ENCODE measurements around the gene XRCC4. TPM values are rescaled to one million over a fixed set of nuclear protein-coding genes. Genes with fewer than 3 reads are reported as not detected.

Gene XRCC4
- total RNA-seq, 4 donors from 2014 or later, result 6.1 to 7.4 (median 7.0) TPM

DNA sequence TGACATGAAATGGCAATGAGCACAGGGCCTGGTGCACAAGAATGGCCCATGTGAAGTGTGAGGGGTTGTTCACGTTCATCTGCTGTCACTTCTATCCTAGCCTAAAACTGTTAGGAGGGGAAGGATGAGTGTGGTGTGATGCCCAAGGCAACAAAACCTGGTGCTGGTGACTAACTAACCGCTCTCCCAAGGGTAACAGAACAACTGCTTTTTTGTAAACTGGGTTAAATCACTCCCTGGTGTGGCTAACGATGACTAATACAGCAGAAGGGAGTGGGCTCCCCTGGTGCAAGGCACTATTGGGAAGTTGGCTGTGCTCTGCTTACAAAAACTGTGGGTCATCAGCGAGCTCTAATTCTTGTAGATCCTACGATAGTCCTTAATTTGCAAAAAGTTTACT is 291.0 kb downstream of the XRCC4 start:
- ATAC-seq (ENCODE audit: low FRiP score), result peak; percentile 84
- DNase-seq (ENCODE audit: low spot score), result no peak
- TF ChIP-seq, protein P1, sequence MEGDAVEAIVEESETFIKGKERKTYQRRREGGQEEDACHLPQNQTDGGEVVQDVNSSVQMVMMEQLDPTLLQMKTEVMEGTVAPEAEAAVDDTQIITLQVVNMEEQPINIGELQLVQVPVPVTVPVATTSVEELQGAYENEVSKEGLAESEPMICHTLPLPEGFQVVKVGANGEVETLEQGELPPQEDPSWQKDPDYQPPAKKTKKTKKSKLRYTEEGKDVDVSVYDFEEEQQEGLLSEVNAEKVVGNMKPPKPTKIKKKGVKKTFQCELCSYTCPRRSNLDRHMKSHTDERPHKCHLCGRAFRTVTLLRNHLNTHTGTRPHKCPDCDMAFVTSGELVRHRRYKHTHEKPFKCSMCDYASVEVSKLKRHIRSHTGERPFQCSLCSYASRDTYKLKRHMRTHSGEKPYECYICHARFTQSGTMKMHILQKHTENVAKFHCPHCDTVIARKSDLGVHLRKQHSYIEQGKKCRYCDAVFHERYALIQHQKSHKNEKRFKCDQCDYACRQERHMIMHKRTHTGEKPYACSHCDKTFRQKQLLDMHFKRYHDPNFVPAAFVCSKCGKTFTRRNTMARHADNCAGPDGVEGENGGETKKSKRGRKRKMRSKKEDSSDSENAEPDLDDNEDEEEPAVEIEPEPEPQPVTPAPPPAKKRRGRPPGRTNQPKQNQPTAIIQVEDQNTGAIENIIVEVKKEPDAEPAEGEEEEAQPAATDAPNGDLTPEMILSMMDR (IDR thresholded peaks at IDR 0.05), result no peak

DNA sequence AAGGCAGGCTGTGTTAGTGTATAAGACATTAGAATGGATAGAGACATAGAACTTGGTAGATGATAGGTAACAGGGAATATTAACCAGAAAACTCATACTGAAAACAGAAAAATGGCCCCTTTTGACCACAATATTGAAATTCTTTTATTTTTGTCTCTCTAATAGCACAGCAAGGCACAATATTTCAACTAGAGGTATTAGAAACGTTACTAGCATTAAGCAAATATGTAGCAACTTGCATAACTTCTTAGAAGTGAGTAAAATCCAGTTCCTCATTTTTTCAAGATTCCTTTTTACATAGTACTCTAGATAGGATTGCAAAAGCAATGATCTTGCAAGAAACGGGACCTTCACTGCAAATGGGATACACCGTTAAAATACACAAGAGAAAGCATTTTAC is 291.5 kb downstream of the XRCC4 start:
- TF ChIP-seq, protein P1 (IDR thresholded peaks at IDR 0.05), result no peak
- ATAC-seq (ENCODE audit: low FRiP score) (peak; percentile 43), DNase-seq (ENCODE audit: low spot score) (no peak)

DNA sequence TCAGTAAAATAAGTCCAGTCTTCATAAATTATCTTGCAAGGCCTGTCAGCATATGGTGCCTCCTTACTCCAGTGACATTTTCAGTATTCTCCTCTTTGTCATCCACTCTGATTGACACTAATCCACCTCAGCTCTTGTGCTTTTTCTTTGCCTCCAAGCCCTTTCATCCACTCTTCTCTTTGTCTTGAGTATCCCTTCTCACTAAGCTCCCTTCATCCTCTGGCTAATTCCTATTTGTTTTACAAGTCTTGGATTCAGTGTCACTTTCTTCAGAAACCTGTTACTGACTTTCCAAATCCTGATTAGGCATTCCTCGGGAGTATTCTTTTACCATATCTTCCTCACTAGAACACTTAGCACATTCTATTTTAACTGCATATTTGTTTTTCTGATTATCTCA is 293.6 kb downstream of the XRCC4 start:
- DNase-seq (ENCODE audit: low spot score), result no peak

DNA sequence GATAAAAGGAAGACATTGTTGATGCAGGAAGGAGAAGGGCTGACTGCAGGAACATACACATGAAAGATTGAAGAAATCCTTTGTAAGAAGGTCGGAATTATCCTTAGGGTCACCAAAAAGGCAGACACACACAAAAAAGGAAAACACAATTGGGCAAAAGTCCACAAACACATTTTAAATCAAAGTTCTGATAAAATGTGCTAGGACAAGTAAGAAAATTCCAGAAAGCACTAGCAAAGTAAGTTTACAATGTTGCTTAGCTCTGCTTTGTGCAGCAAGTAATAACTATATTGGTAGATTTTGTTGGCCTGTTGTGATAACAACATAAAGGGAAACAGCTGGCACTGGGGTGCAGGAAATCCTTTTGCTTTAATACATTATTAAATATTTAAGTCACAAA is 294.4 kb downstream of the XRCC4 start:
- no peak for ATAC-seq (ENCODE audit: low FRiP score)
- TF ChIP-seq, protein P1 (IDR thresholded peaks at IDR 0.05), result no peak
- no peak for DNase-seq (ENCODE audit: low spot score)

More for the DNA sequence above, 293.6 kb downstream of the XRCC4 start:
- TF ChIP-seq, protein P1 (IDR thresholded peaks at IDR 0.05), result no peak
- ATAC-seq (ENCODE audit: low FRiP score), result no peak

DNA sequence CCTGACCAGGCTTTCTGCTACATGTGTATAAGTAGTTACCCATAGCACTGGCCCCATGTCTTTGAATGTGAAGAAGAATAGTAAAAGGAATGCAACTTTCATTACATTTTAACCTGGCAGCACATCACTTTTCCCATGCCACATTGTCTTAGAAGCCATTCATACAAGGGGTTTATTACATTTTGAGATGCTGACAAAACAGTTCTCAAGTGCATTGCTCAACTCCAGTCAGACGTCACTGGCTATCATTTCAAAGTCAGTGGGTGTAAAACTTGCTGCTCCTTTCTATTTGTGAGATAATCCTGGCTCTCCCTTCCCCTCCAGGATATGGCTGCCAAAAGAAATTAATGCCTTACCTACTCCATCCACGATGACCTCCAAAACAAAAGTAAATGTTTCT is 297.2 kb downstream of the XRCC4 start:
- peak; percentile 76 for ATAC-seq (ENCODE audit: low FRiP score)
- TF ChIP-seq, protein P1 (IDR thresholded peaks at IDR 0.05), result no peak
- no peak for DNase-seq (ENCODE audit: low spot score)

DNA sequence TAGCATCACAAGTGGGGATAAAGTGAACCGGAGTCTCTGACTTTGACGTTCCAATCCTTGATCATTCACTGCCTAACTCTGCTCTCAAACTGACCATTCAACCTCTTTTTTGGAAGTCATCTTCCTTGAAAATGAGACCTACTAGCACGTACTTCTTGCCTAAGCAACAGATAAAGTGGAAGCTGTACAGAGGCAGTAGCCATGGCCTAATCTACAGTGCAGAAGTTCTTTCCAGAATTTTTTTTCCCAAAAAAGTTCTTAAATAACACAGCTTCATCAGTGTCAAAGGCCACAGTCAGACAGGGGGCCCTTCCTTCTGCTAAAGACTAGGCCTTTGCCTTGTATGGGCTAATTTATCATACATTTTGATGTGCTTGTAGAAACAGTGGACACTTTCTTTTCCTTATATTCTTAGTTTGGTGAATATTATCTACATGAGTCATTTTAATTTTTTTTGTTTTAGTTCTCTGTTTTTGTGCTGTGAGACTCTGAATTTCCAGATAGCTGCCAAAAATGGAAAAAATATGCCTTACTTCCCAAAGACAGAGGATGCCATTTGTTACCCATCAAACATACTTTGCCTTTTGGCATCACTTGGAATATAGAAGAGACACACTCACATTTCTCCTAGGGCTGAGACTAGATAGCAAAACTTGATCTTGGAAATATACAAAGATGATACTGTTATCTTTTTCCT is 297.9 kb downstream of the XRCC4 start:
- TF ChIP-seq, protein P1 (IDR thresholded peaks at IDR 0.05), result no peak
- DNase-seq (ENCODE audit: low spot score), result no peak
- ATAC-seq (ENCODE audit: low FRiP score), result peak; percentile 46

DNA sequence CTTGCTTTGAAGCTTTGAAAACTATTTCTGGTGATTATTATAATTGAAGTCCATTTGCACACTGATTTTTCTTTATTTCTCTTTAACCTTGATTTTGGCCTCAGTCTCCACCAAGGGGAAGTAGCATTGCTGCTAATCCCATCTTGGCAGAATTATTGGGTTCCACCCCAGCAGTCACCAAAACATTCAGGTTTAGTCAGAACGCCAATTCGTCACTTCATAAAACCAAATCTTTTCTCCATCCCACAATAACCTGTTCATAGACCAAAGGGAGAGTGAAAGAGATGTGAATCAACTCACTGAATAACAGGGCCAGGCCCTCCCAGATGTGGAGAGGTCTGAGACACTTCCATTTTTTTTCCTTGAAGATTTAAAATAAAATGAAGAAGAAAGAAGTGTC is 299.1 kb downstream of the XRCC4 start:
- TF ChIP-seq, protein P1 (IDR thresholded peaks at IDR 0.05), result no peak
- ATAC-seq (ENCODE audit: low FRiP score) (no peak), DNase-seq (ENCODE audit: low spot score) (no peak)
